Calu3 (cell line): ENCODE data around the gene ARF3. TPM values are rescaled to one million over a fixed set of nuclear protein-coding genes. Genes with fewer than 3 reads are reported as not detected.
A peak's percentile ranks its signal among the peaks of the same experiment; 100 is the strongest.

Experiments used
- BruUV-seq: library from RNA; stranded (reverse); fragments of 400-500 nt; replicated peaks from 2 replicates; lab custom pipeline; 2021; lab: Mats Ljungman, UMichigan
- CTCF ChIA-PET: fragments of 300-600 bp; sonication (Branson Sonifier 250); formaldehyde crosslinking; loops from one replicate; lab custom pipeline; 2022; ENCODE audit warnings: antibody characterized with exemption; lab: Charles Lee
- DNase-seq: peaks from one replicate; pipeline ENCODE4 v3.0.0; 2022
- H3K27ac Mint-ChIP-seq: one replicate; pipeline ENCODE4 v1.8.0; 2022; ENCODE audit warnings: mixed read lengths; ENCODE audit not compliant: unreplicated experiment
- H3K27me3 Mint-ChIP-seq: one replicate; pipeline ENCODE4 v1.8.0; 2022; ENCODE audit warnings: mixed read lengths; ENCODE audit not compliant: unreplicated experiment
- H3K36me3 Mint-ChIP-seq: one replicate; pipeline ENCODE4 v1.8.0; 2022; ENCODE audit warnings: mild to moderate bottlenecking, moderate library complexity, mixed read lengths; ENCODE audit not compliant: insufficient read depth, unreplicated experiment
- H3K4me1 Mint-ChIP-seq: one replicate; pipeline ENCODE4 v1.8.0; 2022; ENCODE audit warnings: mild to moderate bottlenecking, low read depth, mixed read lengths; ENCODE audit not compliant: unreplicated experiment
- H3K4me3 Mint-ChIP-seq: one replicate; pipeline ENCODE4 v1.8.0; 2022; ENCODE audit warnings: mild to moderate bottlenecking, low read depth, moderate library complexity, mixed read lengths; ENCODE audit not compliant: unreplicated experiment
- H3K9me3 Mint-ChIP-seq: one replicate; pipeline ENCODE4 v1.8.0; 2022; ENCODE audit warnings: low read depth, mixed read lengths; ENCODE audit not compliant: unreplicated experiment
- CTCF ChIP-seq: fragments of 200-600 bp; IDR thresholded peaks from one replicate; pipeline ENCODE4 v1.8.0; 2022; ENCODE audit warnings: antibody characterized with exemption; ENCODE audit not compliant: unreplicated experiment
- intact Hi-C: fragments of 100-400 bp; cut with micrococcal nuclease; formaldehyde crosslinking; loops from one replicate; pipeline ENCODE4 v1.10.0; 2022; ENCODE audit not compliant: unreplicated experiment
- total RNA-seq: library from RNA; stranded (reverse); gene quantifications from 2 replicates; pipeline ENCODE4 v1.2.3, GENCODE V29; 2022

ARF3 gene
- total RNA-seq, 1 experiment from 2014 or later, result 142 TPM

DNA sequence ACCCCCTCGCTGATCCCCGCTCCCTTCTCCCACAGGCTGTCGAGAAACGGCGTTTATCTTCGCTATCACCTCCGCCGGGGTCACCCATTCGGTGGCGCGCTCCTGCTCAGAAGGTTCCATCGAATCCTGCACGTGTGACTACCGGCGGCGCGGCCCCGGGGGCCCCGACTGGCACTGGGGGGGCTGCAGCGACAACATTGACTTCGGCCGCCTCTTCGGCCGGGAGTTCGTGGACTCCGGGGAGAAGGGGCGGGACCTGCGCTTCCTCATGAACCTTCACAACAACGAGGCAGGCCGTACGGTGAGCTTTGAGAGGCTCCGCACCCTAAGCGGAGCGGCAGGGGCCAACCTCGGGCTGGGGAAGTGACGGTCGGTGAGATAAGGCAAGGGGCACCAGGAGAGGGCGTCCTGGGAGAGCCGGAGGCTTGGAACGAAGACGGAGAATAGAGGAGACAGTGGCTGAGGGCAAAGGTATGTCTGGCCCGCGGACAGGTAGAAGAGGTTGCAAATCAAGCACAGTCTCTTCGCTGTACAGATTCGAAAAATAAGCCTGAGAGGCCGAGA is 23.2 kb upstream of the ARF3 start:
- BruUV-seq, result no TSS peak
- CTCF ChIA-PET, result interaction anchor here (1.3 to 3.1 kb wide), 3 partner anchors 7 to 128 kb away, joined by 3 to 12 read pairs (median 10); partner anchors contain the start of gene DDX23
- Mint-ChIP-seq H3K9me3 (no peaks in the 10 kb centered on the region), H3K4me3 (peak overlapping the region; percentile 61), H3K27ac (no peak overlapping the region), H3K36me3 (peaks cover 17% of the 10 kb centered on the region), H3K4me1 (peaks cover 46% of the 10 kb centered on the region), H3K27me3 (peaks cover 100% of the 10 kb centered on the region)
- DNase-seq, result no peak
- no peak for TF ChIP-seq CTCF
- intact Hi-C loops, result no loop called here

- Mint-ChIP-seq H3K9me3 (no peaks in the 10 kb centered on the region), H3K36me3 (peaks cover 17% of the 10 kb centered on the region), H3K4me3 (peak overlapping the region; percentile 61), H3K27me3 (peaks cover 100% of the 10 kb centered on the region), H3K27ac (no peak overlapping the region), H3K4me1 (peaks cover 46% of the 10 kb centered on the region)
- intact Hi-C loops, result loop anchor here (10.0 kb wide), 1 partner anchor 125 kb away; the partner anchor contains the start of gene DDX23
- CTCF ChIA-PET, result interaction anchor here (1.3 to 3.1 kb wide), 3 partner anchors 8 to 127 kb away, joined by 3 to 12 read pairs (median 10); partner anchors contain the start of gene DDX23
- DNase-seq, result no peak
- TF ChIP-seq CTCF, result no peak
- BruUV-seq, result no TSS peak
Measured at GRCh38 chr12:48979602-48980388, 22.5 kb upstream of the ARF3 start.

DNA sequence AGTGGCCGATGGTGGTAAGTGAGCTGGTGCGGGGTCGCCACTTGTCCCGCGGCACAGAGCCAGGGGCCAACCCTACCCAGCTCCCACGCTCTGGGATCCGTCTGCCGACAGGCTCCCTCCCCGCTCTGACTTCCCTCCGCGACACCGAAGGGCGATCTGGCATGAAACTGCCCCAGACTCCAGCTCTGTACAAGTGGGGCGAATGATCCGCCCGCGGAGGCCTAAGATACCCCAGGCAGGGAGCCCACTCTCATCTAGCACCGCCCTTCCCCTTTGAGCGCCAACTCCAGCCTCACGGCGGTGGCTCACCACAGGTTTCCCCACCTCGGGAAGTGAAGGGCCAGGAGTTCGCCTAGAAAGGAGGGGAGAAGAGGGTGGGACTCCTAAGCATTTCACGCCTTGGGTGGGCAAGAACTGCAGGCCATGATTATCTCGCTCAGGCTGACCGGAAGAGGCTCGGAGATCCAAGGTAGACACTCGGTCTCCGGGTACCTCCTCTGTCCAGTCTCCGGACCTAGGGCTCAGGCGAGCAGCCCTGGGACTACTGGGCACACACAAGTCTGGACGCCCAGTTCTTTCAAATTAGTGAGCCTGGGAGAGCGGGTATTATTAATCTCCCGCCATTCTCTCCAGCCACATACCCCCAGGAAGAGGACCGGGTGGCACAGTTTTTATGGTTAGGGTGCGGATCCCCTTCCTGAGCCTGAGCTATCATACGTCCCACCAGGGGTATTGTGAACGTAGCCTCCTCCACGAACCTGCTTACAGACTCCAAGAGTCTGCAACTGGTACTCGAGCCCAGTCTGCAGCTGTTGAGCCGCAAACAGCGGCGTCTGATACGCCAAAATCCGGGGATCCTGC is 21.7 kb upstream of the ARF3 start:
- no peak overlapping the region for H3K27ac Mint-ChIP-seq
- no TSS peak for BruUV-seq
- TF ChIP-seq CTCF, result no peak

DNA sequence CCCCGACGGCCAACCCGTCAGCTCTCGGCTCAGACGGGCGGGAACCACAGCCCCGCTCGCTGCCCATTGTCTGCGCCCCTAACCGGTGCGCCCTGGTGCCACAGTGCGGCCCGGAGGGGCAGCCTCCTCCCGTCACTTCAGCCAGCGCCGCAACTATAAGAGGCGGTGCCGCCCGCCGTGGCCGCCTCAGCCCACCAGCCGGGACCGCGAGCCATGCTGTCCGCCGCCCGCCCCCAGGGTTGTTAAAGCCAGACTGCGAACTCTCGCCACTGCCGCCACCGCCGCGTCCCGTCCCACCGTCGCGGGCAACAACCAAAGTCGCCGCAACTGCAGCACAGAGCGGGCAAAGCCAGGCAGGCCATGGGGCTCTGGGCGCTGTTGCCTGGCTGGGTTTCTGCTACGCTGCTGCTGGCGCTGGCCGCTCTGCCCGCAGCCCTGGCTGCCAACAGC is 21.0 kb upstream of the ARF3 start, which contains the start of gene WNT1:
Gene WNT1, plus strand, starts transcription at position 32 of the 450 bp plus-strand sequence. Its CDS starts 329 bp downstream, at position 361.
- Mint-ChIP-seq H3K4me3 (peak within 1 kb of the TSS; percentile 61), H3K9me3 (no peaks in the 10 kb centered on the region), H3K36me3 (peaks cover 17% of the 10 kb centered on the region), H3K27ac (no peak within 1 kb of the TSS), H3K27me3 (peaks cover 100% of the 10 kb centered on the region), H3K4me1 (peaks cover 46% of the 10 kb centered on the region)
- DNase-seq, result no peak
- CTCF ChIA-PET, result interaction anchor here (1.3 to 3.1 kb wide), 2 partner anchors 10 to 111 kb away, joined by 3 to 12 read pairs; no protein-coding TSS in a partner anchor
- BruUV-seq, result no TSS peak
- intact Hi-C loops, result loop anchor here (10.0 kb wide), 1 partner anchor 124 kb away; the partner anchor contains the start of gene DDX23
- TF ChIP-seq CTCF, result no peak

More for the DNA sequence above, 21.7 kb upstream of the ARF3 start:
- intact Hi-C loops, result loop anchor here (10.0 kb wide), 1 partner anchor 124 kb away; the partner anchor contains the start of gene DDX23
- Mint-ChIP-seq H3K4me1 (peaks cover 46% of the 10 kb centered on the region), H3K4me3 (peak overlapping the region; percentile 61), H3K27me3 (peaks cover 100% of the 10 kb centered on the region), H3K36me3 (peaks cover 17% of the 10 kb centered on the region), H3K9me3 (no peaks in the 10 kb centered on the region)
- no peak for DNase-seq
- CTCF ChIA-PET, result interaction anchor here (2.6 to 3.1 kb wide), 2 partner anchors 9 to 126 kb away, joined by 10 to 12 read pairs; partner anchors contain the start of gene DDX23
